Measurements from ENCODE around the gene AKT1S1. TPM values are rescaled to one million over a fixed set of nuclear protein-coding genes. Genes with fewer than 3 reads are reported as not detected.

AKT1S1 gene
- total RNA-seq, 1 experiment from 2014 or later, result 42.3 TPM

DNA sequence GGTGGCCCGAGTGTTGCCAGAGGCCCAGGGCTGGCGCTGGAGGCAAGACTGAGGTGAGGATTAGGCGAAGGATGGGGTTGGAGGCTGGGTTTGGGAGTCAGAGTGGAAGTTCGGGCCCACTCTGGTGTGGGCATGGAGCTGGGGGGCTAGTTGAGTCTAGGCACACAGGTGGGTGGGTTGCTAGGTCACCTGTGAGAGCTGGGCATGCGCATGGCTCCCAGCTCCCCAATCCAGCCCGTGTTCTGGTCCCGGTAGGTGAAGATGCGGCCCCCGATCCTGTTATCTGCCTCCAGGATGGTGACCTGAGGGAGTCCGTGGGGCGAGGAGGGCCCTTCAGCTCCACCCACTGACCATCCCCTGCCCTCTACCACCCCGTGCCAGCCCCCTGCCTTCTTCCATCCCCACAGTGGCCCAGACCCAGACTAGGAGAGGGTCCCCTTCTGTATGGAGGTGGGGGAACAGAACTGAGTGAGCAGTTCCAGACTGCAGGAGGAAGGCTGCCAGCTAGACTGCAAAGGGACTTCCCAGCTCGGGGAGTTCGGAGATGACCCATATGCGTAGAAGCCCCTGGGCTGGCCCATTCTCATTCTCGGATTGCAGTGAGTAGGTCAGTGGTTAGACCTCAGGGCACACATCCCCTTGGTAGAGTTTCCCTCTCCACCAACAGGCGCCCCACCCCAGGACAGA lies 17.9 kb upstream of the AKT1S1 start:
- Histone ChIP-seq H3K4me1 (ENCODE audit: insufficient read depth, low read length) (peaks cover 12% of the 10 kb centered on the region), H3K4me3 (ENCODE audit: low read length) (no peak overlapping the region), H3K9me3 (ENCODE audit: low read length) (no peaks in the 10 kb centered on the region), H3K4me2 (ENCODE audit: low read length) (no peak overlapping the region), H3K9ac (ENCODE audit: low read length) (no peak overlapping the region), H3K27ac (ENCODE audit: low read length) (no peak overlapping the region), H3K27me3 (ENCODE audit: low read length) (no peaks in the 10 kb centered on the region), H3K36me3 (ENCODE audit: low read depth, low read length) (no peaks in the 10 kb centered on the region), H2AFZ (ENCODE audit: low read length) (no peak overlapping the region), H3K79me2 (ENCODE audit: low read length) (no peaks in the 10 kb centered on the region), H4K20me1 (ENCODE audit: low read length) (no peaks in the 10 kb centered on the region), H3K9me2 (replicated peaks; ENCODE audit: low read length) (no peaks in the 10 kb centered on the region), H3F3A (ENCODE audit: low read length, unreplicated experiment) (no peaks in the 10 kb centered on the region)
- TF ChIP-seq, protein P1, sequence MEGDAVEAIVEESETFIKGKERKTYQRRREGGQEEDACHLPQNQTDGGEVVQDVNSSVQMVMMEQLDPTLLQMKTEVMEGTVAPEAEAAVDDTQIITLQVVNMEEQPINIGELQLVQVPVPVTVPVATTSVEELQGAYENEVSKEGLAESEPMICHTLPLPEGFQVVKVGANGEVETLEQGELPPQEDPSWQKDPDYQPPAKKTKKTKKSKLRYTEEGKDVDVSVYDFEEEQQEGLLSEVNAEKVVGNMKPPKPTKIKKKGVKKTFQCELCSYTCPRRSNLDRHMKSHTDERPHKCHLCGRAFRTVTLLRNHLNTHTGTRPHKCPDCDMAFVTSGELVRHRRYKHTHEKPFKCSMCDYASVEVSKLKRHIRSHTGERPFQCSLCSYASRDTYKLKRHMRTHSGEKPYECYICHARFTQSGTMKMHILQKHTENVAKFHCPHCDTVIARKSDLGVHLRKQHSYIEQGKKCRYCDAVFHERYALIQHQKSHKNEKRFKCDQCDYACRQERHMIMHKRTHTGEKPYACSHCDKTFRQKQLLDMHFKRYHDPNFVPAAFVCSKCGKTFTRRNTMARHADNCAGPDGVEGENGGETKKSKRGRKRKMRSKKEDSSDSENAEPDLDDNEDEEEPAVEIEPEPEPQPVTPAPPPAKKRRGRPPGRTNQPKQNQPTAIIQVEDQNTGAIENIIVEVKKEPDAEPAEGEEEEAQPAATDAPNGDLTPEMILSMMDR (conservative IDR thresholded peaks at IDR 0.05; ENCODE audit: low read depth, low read length), result no peak
- TF ChIP-seq EZH2phosphoT487 (IDR thresholded peaks at IDR 0.05; ENCODE audit: borderline replicate concordance, low read length), result no peak
- TF ChIP-seq EZH2 (IDR thresholded peaks at IDR 0.05; ENCODE audit: low read length, unreplicated experiment), result no peak
- ATAC-seq (no peak), DNase-seq (no peak)
- ChIA-PET CTCF (no interaction called here), POLR2A (ENCODE audit: unreplicated experiment) (no interaction called here)
- intact Hi-C loops (cut with micrococcal nuclease), result no loop called here
- no TSS peak for BruUV-seq (replicated peaks)

DNA sequence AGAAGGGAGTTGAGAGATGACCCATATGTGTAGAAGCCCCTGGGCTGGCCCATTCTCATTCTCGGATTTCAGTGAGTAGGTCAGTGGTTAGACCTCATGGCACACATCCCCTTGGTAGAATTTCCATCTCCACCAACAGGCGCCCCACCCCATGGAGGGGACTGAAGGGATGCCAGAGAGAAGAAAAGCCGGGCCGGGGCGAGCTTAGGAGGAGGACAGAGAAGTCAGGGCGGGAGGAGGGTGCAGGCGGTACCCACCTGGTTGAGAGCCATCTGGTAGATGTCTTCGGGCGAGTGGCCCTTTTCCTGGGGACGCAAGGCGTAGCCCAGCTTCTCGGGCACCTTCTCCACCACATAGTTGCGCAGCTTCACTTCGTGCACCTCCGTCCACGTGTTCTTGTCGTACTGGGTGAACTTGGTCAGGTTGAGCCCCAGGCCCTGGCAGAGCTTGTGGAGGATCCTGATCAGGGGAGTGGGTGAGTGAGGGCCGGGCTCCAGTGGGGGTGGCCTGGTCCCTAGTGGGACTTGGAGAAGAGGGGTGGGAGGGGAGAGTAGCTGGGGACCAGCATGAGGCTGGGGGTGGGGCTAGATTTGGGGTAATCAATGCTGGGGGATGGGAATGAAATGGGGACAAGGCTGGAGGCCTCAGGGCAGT lies 17.0 kb upstream of the AKT1S1 start:
- ChIA-PET CTCF (no interaction called here), POLR2A (ENCODE audit: unreplicated experiment) (interaction anchor here (0.6 kb wide), 1 partner anchor 255 kb away, joined by 7 read pairs; no protein-coding TSS in a partner anchor)
- Histone ChIP-seq H3K79me2 (ENCODE audit: low read length) (no peaks in the 10 kb centered on the region), H3K4me2 (ENCODE audit: low read length) (no peak overlapping the region), H3F3A (ENCODE audit: low read length, unreplicated experiment) (no peaks in the 10 kb centered on the region), H3K9me3 (ENCODE audit: low read length) (no peaks in the 10 kb centered on the region), H3K9ac (ENCODE audit: low read length) (no peak overlapping the region), H3K36me3 (ENCODE audit: low read depth, low read length) (no peaks in the 10 kb centered on the region), H3K27me3 (ENCODE audit: low read length) (no peaks in the 10 kb centered on the region), H4K20me1 (ENCODE audit: low read length) (no peaks in the 10 kb centered on the region), H3K4me3 (ENCODE audit: low read length) (no peak overlapping the region), H3K4me1 (ENCODE audit: insufficient read depth, low read length) (peaks cover 12% of the 10 kb centered on the region), H2AFZ (ENCODE audit: low read length) (no peak overlapping the region), H3K9me2 (replicated peaks; ENCODE audit: low read length) (no peaks in the 10 kb centered on the region), H3K27ac (ENCODE audit: low read length) (no peak overlapping the region)
- BruUV-seq (replicated peaks), result no TSS peak
- DNase-seq (no peak), ATAC-seq (no peak)
- intact Hi-C loops (cut with micrococcal nuclease), result no loop called here
- TF ChIP-seq EZH2 (IDR thresholded peaks at IDR 0.05; ENCODE audit: low read length, unreplicated experiment), result no peak
- no peak for TF ChIP-seq EZH2phosphoT487 (IDR thresholded peaks at IDR 0.05; ENCODE audit: borderline replicate concordance, low read length)
- TF ChIP-seq, protein P1 (conservative IDR thresholded peaks at IDR 0.05; ENCODE audit: low read depth, low read length), result no peak

DNA sequence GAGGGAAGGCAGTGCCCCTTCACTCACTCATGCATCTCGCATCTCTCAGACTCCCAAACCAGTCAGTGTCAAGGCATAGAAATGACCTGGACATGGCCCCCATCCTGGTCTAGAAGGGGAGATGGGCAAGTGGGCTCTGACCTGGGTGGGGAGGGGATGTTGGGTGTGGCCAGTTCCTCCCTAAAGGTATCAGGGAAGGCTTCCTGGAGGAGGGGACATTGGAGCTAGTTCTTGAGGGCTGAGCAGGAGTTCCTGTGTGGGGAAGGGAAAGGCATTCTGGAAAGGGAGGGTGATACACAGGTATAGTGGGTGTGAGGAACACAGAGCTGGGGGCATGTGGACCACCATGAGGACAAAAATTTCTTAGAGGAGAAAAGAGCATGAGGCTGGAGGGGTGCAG lies 15.6 kb upstream of the AKT1S1 start:
- H2AFZ ChIP-seq (ENCODE audit: low read length), result no peak overlapping the region
- H3K9me2 ChIP-seq (replicated peaks; ENCODE audit: low read length), result no peaks in the 10 kb centered on the region
- CTCF ChIA-PET, result no interaction called here
- no peak overlapping the region for H3K9ac ChIP-seq (ENCODE audit: low read length)
- TF ChIP-seq EZH2 (IDR thresholded peaks at IDR 0.05; ENCODE audit: low read length, unreplicated experiment) (no peak), EZH2phosphoT487 (IDR thresholded peaks at IDR 0.05; ENCODE audit: borderline replicate concordance, low read length) (no peak)
- TF ChIP-seq, protein P1 (conservative IDR thresholded peaks at IDR 0.05; ENCODE audit: low read depth, low read length), result no peak
- intact Hi-C loops (cut with micrococcal nuclease), result no loop called here
- POLR2A ChIA-PET (ENCODE audit: unreplicated experiment), result no interaction called here
- no peak overlapping the region for H3K4me3 ChIP-seq (ENCODE audit: low read length)
- no peak overlapping the region for H3K4me2 ChIP-seq (ENCODE audit: low read length)
- no peaks in the 10 kb centered on the region for H3K79me2 ChIP-seq (ENCODE audit: low read length)
- H3K27me3 ChIP-seq (ENCODE audit: low read length), result no peaks in the 10 kb centered on the region
- no peak overlapping the region for H3K27ac ChIP-seq (ENCODE audit: low read length)
- DNase-seq (no peak), ATAC-seq (no peak)
- H3K4me1 ChIP-seq (ENCODE audit: insufficient read depth, low read length), result peaks cover 10% of the 10 kb centered on the region
- H3F3A ChIP-seq (ENCODE audit: low read length, unreplicated experiment), result no peaks in the 10 kb centered on the region
- no peaks in the 10 kb centered on the region for H3K9me3 ChIP-seq (ENCODE audit: low read length)
- BruUV-seq (replicated peaks), result no TSS peak
- H3K36me3 ChIP-seq (ENCODE audit: low read depth, low read length), result no peaks in the 10 kb centered on the region
- no peaks in the 10 kb centered on the region for H4K20me1 ChIP-seq (ENCODE audit: low read length)

Data from PC-3 (cell line).